ENCODE measurements around the gene CA4. TPM values are rescaled to one million over a fixed set of nuclear protein-coding genes. Genes with fewer than 3 reads are reported as not detected.

The CA4 gene
- total RNA-seq, 1 donor from 2014 or later: 11.4 TPM

DNA sequence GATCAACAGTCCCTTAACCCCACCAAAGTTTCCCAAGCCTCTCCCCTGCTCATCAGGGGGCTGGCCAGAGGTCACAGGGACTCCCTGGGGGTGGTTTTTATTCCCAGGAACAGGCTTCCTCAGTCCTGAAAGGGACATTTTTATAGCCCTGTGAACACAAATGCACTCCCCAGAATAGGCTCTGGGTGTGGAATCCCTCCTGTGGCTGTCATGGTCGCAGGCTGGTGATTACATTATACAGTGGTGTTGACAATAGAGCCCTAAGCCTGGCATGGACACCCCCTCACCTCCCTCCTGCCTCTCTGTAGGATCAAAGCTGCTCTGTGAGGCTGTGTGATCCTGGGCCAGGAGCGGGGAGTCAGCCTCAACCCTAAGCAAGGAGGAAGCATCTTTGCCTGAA is 1.4 kb upstream of the CA4 start:
- Mint-ChIP-seq H3K27me3 (peaks cover 94% of the 10 kb centered on the region), H3K4me1 (ENCODE audit: unreplicated experiment) (peaks cover 10% of the 10 kb centered on the region), H3K9me3 (no peaks in the 10 kb centered on the region), H3K27ac (no peak overlapping the region), H3K36me3 (no peaks in the 10 kb centered on the region), H3K4me3 (no peak overlapping the region)
- TF ChIP-seq, protein P1, sequence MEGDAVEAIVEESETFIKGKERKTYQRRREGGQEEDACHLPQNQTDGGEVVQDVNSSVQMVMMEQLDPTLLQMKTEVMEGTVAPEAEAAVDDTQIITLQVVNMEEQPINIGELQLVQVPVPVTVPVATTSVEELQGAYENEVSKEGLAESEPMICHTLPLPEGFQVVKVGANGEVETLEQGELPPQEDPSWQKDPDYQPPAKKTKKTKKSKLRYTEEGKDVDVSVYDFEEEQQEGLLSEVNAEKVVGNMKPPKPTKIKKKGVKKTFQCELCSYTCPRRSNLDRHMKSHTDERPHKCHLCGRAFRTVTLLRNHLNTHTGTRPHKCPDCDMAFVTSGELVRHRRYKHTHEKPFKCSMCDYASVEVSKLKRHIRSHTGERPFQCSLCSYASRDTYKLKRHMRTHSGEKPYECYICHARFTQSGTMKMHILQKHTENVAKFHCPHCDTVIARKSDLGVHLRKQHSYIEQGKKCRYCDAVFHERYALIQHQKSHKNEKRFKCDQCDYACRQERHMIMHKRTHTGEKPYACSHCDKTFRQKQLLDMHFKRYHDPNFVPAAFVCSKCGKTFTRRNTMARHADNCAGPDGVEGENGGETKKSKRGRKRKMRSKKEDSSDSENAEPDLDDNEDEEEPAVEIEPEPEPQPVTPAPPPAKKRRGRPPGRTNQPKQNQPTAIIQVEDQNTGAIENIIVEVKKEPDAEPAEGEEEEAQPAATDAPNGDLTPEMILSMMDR (conservative IDR thresholded peaks at IDR 0.05): no peak
- DNase-seq (ENCODE audit: extremely low spot score, unreplicated experiment): no peak

DNA sequence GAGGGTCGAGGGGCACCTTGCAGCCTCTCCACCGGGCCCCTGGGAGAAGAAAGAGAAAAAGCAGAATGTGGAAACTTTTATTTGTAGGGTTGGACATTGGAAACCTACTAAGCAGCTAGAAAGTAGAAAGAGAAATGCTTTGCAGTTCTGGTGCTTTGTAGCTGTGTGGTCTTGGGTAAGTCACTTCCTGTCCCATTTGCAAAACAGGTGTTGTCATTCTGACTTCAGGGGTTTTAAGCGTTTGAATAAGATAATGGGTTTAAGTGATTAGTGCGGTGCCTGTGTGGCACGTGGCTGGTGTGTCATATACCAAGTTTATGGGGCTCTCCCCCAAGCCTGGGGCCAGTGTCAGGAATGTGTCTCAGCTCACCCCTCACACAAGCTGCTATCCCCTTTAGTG is 1.6 kb downstream of the CA4 start:
- TF ChIP-seq, protein P1 (conservative IDR thresholded peaks at IDR 0.05): no peak
- H3K27ac Mint-ChIP-seq: no peak overlapping the region
- no peaks in the 10 kb centered on the region for H3K9me3 Mint-ChIP-seq
- DNase-seq (ENCODE audit: extremely low spot score, unreplicated experiment): no peak
- peaks cover 85% of the 10 kb centered on the region for H3K27me3 Mint-ChIP-seq
- peak overlapping the region; percentile 75 for H3K4me3 Mint-ChIP-seq
- H3K4me1 Mint-ChIP-seq (ENCODE audit: unreplicated experiment): no peaks in the 10 kb centered on the region
- H3K36me3 Mint-ChIP-seq: no peaks in the 10 kb centered on the region

DNA sequence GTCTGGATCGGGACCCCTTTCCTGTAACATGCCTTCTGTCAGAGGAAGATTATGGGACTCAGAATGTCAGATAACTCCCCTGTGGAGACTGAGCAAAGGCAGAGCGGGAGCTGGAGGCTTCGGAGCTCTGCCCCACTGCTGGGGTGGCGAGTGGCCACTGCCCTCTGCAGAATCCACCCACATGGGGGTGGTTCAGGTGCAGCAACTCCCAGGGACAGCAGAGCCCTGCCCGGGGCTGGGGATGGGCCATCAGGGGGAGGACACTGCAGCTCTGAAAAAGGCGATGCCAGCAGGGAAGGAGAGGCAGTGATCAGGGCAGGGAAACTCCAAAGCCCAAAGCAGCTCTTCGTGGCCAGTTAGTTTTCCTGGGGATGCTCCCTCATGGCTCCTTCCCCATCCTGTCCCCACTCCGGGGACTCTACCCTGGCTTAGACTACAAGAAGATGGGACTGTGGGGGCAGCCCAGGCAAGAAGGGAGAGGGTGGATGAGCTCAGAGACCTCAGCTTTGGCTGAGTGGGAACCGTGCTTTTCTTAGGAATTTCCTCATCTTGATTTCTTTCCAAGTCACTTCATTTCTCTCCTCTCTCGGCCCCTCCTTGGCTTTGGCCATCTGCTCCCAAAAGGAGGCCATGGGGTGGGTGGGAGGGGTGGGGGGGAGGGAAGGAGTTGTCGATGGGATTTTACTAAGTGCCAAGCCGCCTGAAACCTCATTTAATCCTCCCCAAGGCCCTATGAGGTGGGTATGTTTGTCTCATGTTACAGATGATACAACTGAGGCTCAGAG is 4.0 kb downstream of the CA4 start:
- Mint-ChIP-seq H3K4me1 (ENCODE audit: unreplicated experiment) (no peaks in the 10 kb centered on the region), H3K36me3 (no peaks in the 10 kb centered on the region), H3K9me3 (no peaks in the 10 kb centered on the region), H3K27me3 (peaks cover 77% of the 10 kb centered on the region), H3K4me3 (no peak overlapping the region), H3K27ac (no peak overlapping the region)
- no peak for DNase-seq (ENCODE audit: extremely low spot score, unreplicated experiment)
- TF ChIP-seq, protein P1 (conservative IDR thresholded peaks at IDR 0.05): no peak

DNA sequence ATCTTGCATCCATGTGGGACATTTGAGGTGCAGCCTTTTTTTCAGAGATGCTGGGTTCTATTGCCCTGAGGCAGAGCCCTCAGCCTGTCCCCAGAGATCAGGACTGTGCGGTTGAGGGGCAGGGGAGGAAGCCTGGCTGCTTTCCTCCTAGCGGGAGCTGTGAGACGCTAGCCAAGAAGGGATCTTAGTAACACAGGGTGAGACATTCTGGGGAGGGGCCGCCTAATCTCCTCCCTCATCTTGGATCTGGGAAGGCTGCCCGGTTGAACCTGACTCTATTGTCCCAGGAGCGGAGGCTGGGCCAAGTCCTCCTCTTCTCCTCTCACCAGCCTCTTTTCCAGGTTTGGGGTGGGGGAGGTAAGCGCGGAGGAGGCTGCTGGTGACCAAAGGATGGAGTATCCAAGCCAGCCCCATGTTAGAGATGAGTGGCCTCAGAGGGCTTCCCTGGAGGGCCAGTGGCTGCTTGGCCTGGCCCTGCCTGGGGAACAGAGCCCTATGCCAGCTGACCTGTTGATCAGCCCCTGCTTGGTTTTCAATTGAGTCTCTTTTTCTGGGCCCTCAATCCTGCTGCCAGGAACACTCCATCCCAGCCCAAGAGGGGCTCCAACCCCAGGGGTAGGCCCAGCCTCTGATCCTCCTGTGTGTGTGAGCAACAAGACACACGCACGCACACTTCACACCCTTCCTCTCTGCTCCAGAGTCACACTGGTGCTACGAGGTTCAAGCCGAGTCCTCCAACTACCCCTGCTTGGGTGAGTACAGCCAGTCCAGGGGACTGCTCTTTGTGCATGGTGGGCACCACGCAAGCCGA is 5.0 kb downstream of the CA4 start:
- no peak for DNase-seq (ENCODE audit: extremely low spot score, unreplicated experiment)
- H3K4me3 Mint-ChIP-seq: no peak overlapping the region
- no peaks in the 10 kb centered on the region for H3K36me3 Mint-ChIP-seq
- no peaks in the 10 kb centered on the region for H3K4me1 Mint-ChIP-seq (ENCODE audit: unreplicated experiment)
- H3K27me3 Mint-ChIP-seq: peaks cover 75% of the 10 kb centered on the region
- no peaks in the 10 kb centered on the region for H3K9me3 Mint-ChIP-seq
- no peak overlapping the region for H3K27ac Mint-ChIP-seq
- TF ChIP-seq, protein P1 (conservative IDR thresholded peaks at IDR 0.05): no peak

DNA sequence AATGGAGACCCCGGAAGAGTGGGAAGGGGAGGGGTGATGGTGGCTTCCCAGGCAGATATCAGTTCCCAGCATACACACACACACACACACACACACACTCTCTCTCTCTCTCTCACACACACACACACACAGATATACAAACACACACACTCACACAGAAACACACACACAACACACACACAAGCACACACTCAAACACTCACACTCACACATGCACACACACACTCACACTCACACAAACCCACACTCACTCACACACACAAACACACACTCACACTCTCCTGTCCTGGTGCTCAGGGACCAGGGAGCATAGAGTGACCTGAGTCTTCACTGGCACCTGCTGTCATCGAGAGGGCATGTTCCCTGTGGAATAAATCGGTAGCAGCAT is 5.6 kb downstream of the CA4 start:
- H3K27ac Mint-ChIP-seq: peak overlapping the region; percentile 3
- H3K9me3 Mint-ChIP-seq: no peaks in the 10 kb centered on the region
- H3K4me1 Mint-ChIP-seq (ENCODE audit: unreplicated experiment): no peaks in the 10 kb centered on the region
- H3K27me3 Mint-ChIP-seq: peaks cover 78% of the 10 kb centered on the region
- no peak for DNase-seq (ENCODE audit: extremely low spot score, unreplicated experiment)
- H3K36me3 Mint-ChIP-seq: no peaks in the 10 kb centered on the region
- H3K4me3 Mint-ChIP-seq: no peak overlapping the region
- TF ChIP-seq, protein P1 (conservative IDR thresholded peaks at IDR 0.05): no peak
